ENCODE results near the gene LANCL2. TPM values are rescaled to one million over a fixed set of nuclear protein-coding genes. Genes with fewer than 3 reads are reported as not detected.

The LANCL2 gene
- total RNA-seq, 1 experiment from 2014 or later, result 26.4 TPM

- no peak overlapping the region for H2AFZ ChIP-seq (ENCODE audit: low read length)
- H3T11ph ChIP-seq (ENCODE audit: low read length), result no peak overlapping the region
- H3K79me2 ChIP-seq (ENCODE audit: insufficient read depth, low read length), result no peaks in the 10 kb centered on the region
- no peak overlapping the region for H2BK20ac ChIP-seq (ENCODE audit: low read depth, low read length, poor library complexity, severe bottlenecking)
- no peak overlapping the region for H2BK15ac ChIP-seq (ENCODE audit: low read depth, low read length)
- H3K4ac ChIP-seq (ENCODE audit: low read depth, low read length), result no peak overlapping the region
- H3K18ac ChIP-seq (ENCODE audit: insufficient read length, low read depth, low read length), result no peak overlapping the region
- H2BK5ac ChIP-seq (ENCODE audit: insufficient read length, low read length), result no peak overlapping the region
- Mint-ChIP-seq H3K4me1 (no peaks in the 10 kb centered on the region), H3K36me3 (ENCODE audit: insufficient read depth in 1 of 3, low read depth in 3 of 3) (peaks cover 0 to 4% (median 0%) of the 10 kb centered on the region in 3 experiments; a peak in 3 of 7 replicates), H3K4me3 (no peak overlapping the region), H3K27ac (no peak overlapping the region), H3K27me3 (ENCODE audit: low read depth) (peaks cover 2% of the 10 kb centered on the region), H3K9me3 (peaks cover 11 to 13% of the 10 kb centered on the region in 2 experiments; a peak in 4 of 5 replicates)
- no peak overlapping the region for H4K8ac ChIP-seq (replicated peaks; ENCODE audit: insufficient read length, low read depth, low read length)
- H3K23ac ChIP-seq (ENCODE audit: insufficient read length, low read depth, low read length), result no peak overlapping the region
- no peak overlapping the region for H3K56ac ChIP-seq (ENCODE audit: insufficient read length, low read depth, low read length)
- H4K20me1 ChIP-seq (ENCODE audit: control insufficient read depth, insufficient read depth, insufficient read length), result no peaks in the 10 kb centered on the region
- no peak overlapping the region for H3K27ac ChIP-seq (ENCODE audit: insufficient read length, low read depth, low read length)
- no peak overlapping the region for H2AK5ac ChIP-seq (ENCODE audit: insufficient read length, low read length)
- H2BK120ac ChIP-seq (ENCODE audit: low read depth, low read length, poor library complexity, severe bottlenecking), result no peak overlapping the region
- no CpG with 5 or more reads among the region's 4 CpGs for WGBS (ENCODE audit: extremely low coverage, insufficient read length, low lambda C conversion rate)
- no peak overlapping the region for H3K14ac ChIP-seq (ENCODE audit: insufficient read depth, low read length)
- DNase-seq, result no peak
- no peaks in the 10 kb centered on the region for H3K4me1 ChIP-seq (ENCODE audit: insufficient read depth, low read length)
- peaks cover 3% of the 10 kb centered on the region for H3K23me2 ChIP-seq (ENCODE audit: insufficient read length, low read depth, low read length, poor library complexity, severe bottlenecking)
- no peaks in the 10 kb centered on the region for H3K27me3 ChIP-seq (ENCODE audit: insufficient read depth, low read length)
- H3K9ac ChIP-seq (ENCODE audit: extremely low read depth, insufficient read length, low read length), result no peak overlapping the region
- H4K5ac ChIP-seq (ENCODE audit: insufficient read length, low read depth, low read length), result no peak overlapping the region
- TF ChIP-seq, protein P1, sequence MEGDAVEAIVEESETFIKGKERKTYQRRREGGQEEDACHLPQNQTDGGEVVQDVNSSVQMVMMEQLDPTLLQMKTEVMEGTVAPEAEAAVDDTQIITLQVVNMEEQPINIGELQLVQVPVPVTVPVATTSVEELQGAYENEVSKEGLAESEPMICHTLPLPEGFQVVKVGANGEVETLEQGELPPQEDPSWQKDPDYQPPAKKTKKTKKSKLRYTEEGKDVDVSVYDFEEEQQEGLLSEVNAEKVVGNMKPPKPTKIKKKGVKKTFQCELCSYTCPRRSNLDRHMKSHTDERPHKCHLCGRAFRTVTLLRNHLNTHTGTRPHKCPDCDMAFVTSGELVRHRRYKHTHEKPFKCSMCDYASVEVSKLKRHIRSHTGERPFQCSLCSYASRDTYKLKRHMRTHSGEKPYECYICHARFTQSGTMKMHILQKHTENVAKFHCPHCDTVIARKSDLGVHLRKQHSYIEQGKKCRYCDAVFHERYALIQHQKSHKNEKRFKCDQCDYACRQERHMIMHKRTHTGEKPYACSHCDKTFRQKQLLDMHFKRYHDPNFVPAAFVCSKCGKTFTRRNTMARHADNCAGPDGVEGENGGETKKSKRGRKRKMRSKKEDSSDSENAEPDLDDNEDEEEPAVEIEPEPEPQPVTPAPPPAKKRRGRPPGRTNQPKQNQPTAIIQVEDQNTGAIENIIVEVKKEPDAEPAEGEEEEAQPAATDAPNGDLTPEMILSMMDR (conservative IDR thresholded peaks at IDR 0.05), result no peak
- H3K9me3 ChIP-seq (ENCODE audit: control insufficient read depth, low read depth, low read length), result no peaks in the 10 kb centered on the region
- no peaks in the 10 kb centered on the region for H3K79me1 ChIP-seq (ENCODE audit: insufficient read depth, low read depth, low read length, poor library complexity, severe bottlenecking)
- H3K4me2 ChIP-seq (ENCODE audit: insufficient read depth, insufficient read length, low read length), result no peak overlapping the region
- no peak overlapping the region for H4K91ac ChIP-seq (ENCODE audit: insufficient read length, low read depth, low read length)
- no peak overlapping the region for H2BK12ac ChIP-seq (ENCODE audit: insufficient read length, low read depth, low read length)
Measured at GRCh38 chr7:55452971-55453370, 87.8 kb downstream of the LANCL2 start.

All from H9 (cell line).